Activated T-helper 2 cell treated with anti-CD3 and anti-CD28 coated beads, Interferon-gamma antibody, Interleukin-2, Interleukin-4, amounts not matched to agents 10 μg/mL and 5 μg/mL and 100 μg/mL, durations not matched to agents 14 hours and 24 hours and 36 hours (primary cell): Measurements from ENCODE around the gene SLC39A11. TPM values are rescaled to one million over a fixed set of nuclear protein-coding genes. Genes with fewer than 3 reads are reported as not detected.

Source experiments
- total RNA-seq: library from RNA; stranded (reverse); gene quantifications from 2 replicates; pipeline ENCODE4 v1.2.3, GENCODE V29; 2022

The SLC39A11 gene
- total RNA-seq, 1 donor from 2014 or later, result 20.2 TPM

Other genes starting within 250 kb of the SLC39A11 start
- gene SSTR2, start 72.3 kb upstream of the SLC39A11 start, total RNA-seq, result 0.91 and 0.97 TPM in 2 replicates
- 31.4 and 31.5 TPM in 2 replicates for gene COG1, start 100.4 kb upstream of the SLC39A11 start, total RNA-seq
- not detected in 2 replicates for gene CPSF4L, start 169.2 kb upstream of the SLC39A11 start, total RNA-seq
- 1.6 and 2.8 TPM in 2 replicates for gene CDC42EP4, start 219.3 kb upstream of the SLC39A11 start, total RNA-seq